Measurements from ENCODE around the gene KCNK18. TPM values are rescaled to one million over a fixed set of nuclear protein-coding genes. Genes with fewer than 3 reads are reported as not detected.

Gene KCNK18
- not detected in 2 replicates for total RNA-seq

DNA sequence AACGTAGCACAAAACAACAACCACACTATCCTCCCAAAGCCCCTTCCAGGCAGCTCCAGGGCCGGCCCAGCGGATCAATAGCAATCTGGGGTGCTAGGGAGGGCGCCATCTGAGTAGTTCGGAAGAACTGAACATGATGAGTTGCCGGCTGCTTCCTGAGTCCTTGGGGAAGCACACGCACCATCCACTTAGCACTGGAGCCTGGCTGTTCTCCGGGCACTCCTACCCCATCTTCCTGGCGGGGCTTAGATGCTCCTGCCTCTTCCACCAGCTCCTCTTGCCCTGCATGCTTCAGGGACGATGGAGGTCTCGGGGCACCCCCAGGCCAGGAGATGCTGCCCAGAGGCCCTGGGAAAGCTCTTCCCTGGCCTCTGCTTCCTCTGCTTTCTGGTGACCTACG is at the start of gene KCNK18:
Gene KCNK18 (plus strand): TSS at position 301 of the 400 bp plus-strand sequence. CDS start 0 bp downstream, at position 301.
- H3K9me3 ChIP-seq (ENCODE audit: low read depth, low read length): no peaks in the 10 kb centered on the region
- no peak for TF ChIP-seq CTCF (IDR thresholded peaks at IDR 0.05; ENCODE audit: extremely low read depth, low read depth, low read length)
- no peak for DNase-seq (ENCODE audit: insufficient read length, low spot score, missing footprints)
- no peaks in the 10 kb centered on the region for H3K4me1 ChIP-seq (ENCODE audit: insufficient read depth, low read length)
- no peak within 1 kb of the TSS for H2AFZ ChIP-seq (ENCODE audit: low read length)
- no peaks in the 10 kb centered on the region for H3K36me3 ChIP-seq (ENCODE audit: insufficient read depth, low read length)
- no peak within 1 kb of the TSS for H3K27ac ChIP-seq (ENCODE audit: low read depth, low read length)
- no peak within 1 kb of the TSS for H3K4me3 ChIP-seq (ENCODE audit: insufficient read depth, low read length)
- no peaks in the 10 kb centered on the region for H3K27me3 ChIP-seq (ENCODE audit: insufficient read depth, low read length)
- no peak within 1 kb of the TSS for H3K4me2 ChIP-seq (ENCODE audit: insufficient read depth, low read length)
- no peaks in the 10 kb centered on the region for H4K20me1 ChIP-seq (ENCODE audit: insufficient read depth, low read length)
- H3K79me2 ChIP-seq (ENCODE audit: insufficient read depth, low read length): no peaks in the 10 kb centered on the region

DNA sequence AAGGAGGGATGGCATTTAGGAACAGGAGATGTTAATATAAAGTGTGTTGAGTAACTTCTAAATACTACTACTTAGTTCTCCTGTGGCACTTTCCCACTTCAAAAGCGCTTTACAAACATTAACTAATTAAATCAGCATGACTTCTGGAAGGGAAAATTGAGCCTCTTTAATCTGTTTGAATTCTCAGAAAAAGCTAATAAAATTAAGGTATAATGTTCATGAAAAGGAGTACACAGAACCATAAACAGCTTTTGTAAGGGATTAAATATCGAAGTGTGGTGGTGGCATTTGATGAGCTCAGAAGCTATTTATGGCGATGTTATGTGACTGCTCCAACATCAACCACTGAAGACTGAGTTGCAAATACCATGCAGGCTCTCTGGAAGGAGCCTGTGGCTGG is 49.0 kb upstream of the KCNK18 start:
- Histone ChIP-seq H3K36me3 (ENCODE audit: insufficient read depth, low read length) (no peaks in the 10 kb centered on the region), H3K4me3 (ENCODE audit: insufficient read depth, low read length) (no peak overlapping the region), H3K79me2 (ENCODE audit: insufficient read depth, low read length) (no peaks in the 10 kb centered on the region), H3K9me3 (ENCODE audit: low read depth, low read length) (no peaks in the 10 kb centered on the region), H2AFZ (ENCODE audit: low read length) (no peak overlapping the region), H3K27ac (ENCODE audit: low read depth, low read length) (no peak overlapping the region), H3K4me1 (ENCODE audit: insufficient read depth, low read length) (no peaks in the 10 kb centered on the region), H3K4me2 (ENCODE audit: insufficient read depth, low read length) (no peak overlapping the region), H3K27me3 (ENCODE audit: insufficient read depth, low read length) (peaks cover 1% of the 10 kb centered on the region), H4K20me1 (ENCODE audit: insufficient read depth, low read length) (no peaks in the 10 kb centered on the region)
- no peak for TF ChIP-seq CTCF (IDR thresholded peaks at IDR 0.05; ENCODE audit: extremely low read depth, low read depth, low read length)
- DNase-seq (ENCODE audit: insufficient read length, low spot score, missing footprints): no peak

DNA sequence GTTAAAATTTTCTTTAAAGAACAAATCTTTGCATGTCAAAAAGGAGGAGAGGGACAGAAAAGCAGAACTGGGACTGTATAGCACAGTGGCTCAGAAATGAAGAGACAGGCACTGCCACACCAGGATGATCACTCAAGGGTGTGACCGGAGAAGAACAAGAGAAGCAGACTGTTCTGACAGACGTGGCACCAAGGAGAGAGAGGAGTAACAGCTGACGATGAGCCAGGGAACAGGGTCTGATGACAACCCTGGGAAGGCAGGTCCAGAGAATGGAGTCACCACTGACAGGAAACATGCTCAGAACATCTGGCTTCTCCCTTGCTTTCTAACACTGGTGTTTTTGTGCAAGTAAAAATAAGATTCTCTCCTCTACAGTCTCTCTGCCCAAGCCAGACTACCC is 44.6 kb upstream of the KCNK18 start:
- Histone ChIP-seq H3K4me2 (ENCODE audit: insufficient read depth, low read length) (no peak overlapping the region), H3K27me3 (ENCODE audit: insufficient read depth, low read length) (no peaks in the 10 kb centered on the region), H3K4me1 (ENCODE audit: insufficient read depth, low read length) (no peaks in the 10 kb centered on the region), H3K4me3 (ENCODE audit: insufficient read depth, low read length) (no peak overlapping the region), H3K9me3 (ENCODE audit: low read depth, low read length) (no peaks in the 10 kb centered on the region), H3K36me3 (ENCODE audit: insufficient read depth, low read length) (no peaks in the 10 kb centered on the region), H3K27ac (ENCODE audit: low read depth, low read length) (no peak overlapping the region), H2AFZ (ENCODE audit: low read length) (no peak overlapping the region), H4K20me1 (ENCODE audit: insufficient read depth, low read length) (no peaks in the 10 kb centered on the region), H3K79me2 (ENCODE audit: insufficient read depth, low read length) (no peaks in the 10 kb centered on the region)
- no peak for TF ChIP-seq CTCF (IDR thresholded peaks at IDR 0.05; ENCODE audit: extremely low read depth, low read depth, low read length)
- DNase-seq (ENCODE audit: insufficient read length, low spot score, missing footprints): no peak

DNA sequence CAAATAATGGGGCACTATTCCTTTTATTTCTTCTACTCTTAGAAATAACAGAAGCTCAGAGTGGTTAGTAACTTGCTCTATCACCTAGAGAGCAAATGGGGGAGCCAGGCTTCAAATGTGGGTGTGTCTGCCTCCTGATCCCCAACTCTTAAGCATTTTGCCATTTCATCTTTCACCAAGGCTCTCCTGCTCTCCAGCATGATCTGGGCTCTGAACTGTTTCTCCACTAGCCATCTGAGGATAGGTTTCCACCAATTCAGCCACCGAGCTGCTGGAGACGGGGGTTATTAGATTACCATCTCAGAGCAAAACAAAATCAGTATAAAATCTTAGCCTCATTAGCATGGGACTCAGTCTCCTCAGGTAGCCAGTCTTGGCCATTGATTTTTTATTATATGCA is 39.0 kb upstream of the KCNK18 start:
- no peak for TF ChIP-seq CTCF (IDR thresholded peaks at IDR 0.05; ENCODE audit: extremely low read depth, low read depth, low read length)
- Histone ChIP-seq H3K27ac (ENCODE audit: low read depth, low read length) (no peak overlapping the region), H3K36me3 (ENCODE audit: insufficient read depth, low read length) (no peaks in the 10 kb centered on the region), H3K27me3 (ENCODE audit: insufficient read depth, low read length) (peaks cover 48% of the 10 kb centered on the region), H3K4me1 (ENCODE audit: insufficient read depth, low read length) (no peaks in the 10 kb centered on the region), H3K4me2 (ENCODE audit: insufficient read depth, low read length) (no peak overlapping the region), H4K20me1 (ENCODE audit: insufficient read depth, low read length) (no peaks in the 10 kb centered on the region), H3K9me3 (ENCODE audit: low read depth, low read length) (no peaks in the 10 kb centered on the region), H2AFZ (ENCODE audit: low read length) (no peak overlapping the region), H3K79me2 (ENCODE audit: insufficient read depth, low read length) (no peaks in the 10 kb centered on the region), H3K4me3 (ENCODE audit: insufficient read depth, low read length) (no peak overlapping the region)
- DNase-seq (ENCODE audit: insufficient read length, low spot score, missing footprints): no peak

All from osteoblast (primary cell).